ENCODE measurements around the gene AGBL1. TPM values are rescaled to one million over a fixed set of nuclear protein-coding genes. Genes with fewer than 3 reads are reported as not detected.

AGBL1 gene
- total and polyA plus RNA-seq, 4 donors, result not detected

DNA sequence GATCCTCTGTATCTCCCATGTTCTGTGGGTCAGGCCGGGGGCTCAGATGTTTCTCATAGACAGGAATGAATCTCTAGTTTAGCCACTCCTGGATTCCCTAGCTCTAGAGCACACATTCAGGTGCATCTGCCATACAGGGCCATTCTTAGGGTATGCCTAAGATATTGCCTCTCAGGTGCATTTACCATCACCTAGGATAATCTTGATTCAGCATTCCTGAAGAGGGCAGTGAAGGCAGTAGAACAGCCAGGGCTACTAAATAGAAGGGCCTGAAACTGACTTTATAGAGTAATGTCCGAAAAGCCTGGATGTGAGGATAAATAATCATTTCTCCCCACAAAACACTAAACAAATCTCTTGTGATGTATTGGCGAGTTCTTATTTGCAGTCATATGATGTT, 882.0 kb downstream of the AGBL1 start (continued):
- TF ChIP-seq, protein P1, sequence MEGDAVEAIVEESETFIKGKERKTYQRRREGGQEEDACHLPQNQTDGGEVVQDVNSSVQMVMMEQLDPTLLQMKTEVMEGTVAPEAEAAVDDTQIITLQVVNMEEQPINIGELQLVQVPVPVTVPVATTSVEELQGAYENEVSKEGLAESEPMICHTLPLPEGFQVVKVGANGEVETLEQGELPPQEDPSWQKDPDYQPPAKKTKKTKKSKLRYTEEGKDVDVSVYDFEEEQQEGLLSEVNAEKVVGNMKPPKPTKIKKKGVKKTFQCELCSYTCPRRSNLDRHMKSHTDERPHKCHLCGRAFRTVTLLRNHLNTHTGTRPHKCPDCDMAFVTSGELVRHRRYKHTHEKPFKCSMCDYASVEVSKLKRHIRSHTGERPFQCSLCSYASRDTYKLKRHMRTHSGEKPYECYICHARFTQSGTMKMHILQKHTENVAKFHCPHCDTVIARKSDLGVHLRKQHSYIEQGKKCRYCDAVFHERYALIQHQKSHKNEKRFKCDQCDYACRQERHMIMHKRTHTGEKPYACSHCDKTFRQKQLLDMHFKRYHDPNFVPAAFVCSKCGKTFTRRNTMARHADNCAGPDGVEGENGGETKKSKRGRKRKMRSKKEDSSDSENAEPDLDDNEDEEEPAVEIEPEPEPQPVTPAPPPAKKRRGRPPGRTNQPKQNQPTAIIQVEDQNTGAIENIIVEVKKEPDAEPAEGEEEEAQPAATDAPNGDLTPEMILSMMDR (IDR thresholded peaks at IDR 0.05; ENCODE audit: low read depth, low read length, missing input control), result no peak
- no peak for TF ChIP-seq NR2F2 (IDR thresholded peaks at IDR 0.05)
- no peak for TF ChIP-seq GABPA (IDR thresholded peaks at IDR 0.05 in 1 of 2, conservative IDR thresholded peaks at IDR 0.05 in 1 of 2)
- no peak for TF ChIP-seq FOXA2 (IDR thresholded peaks at IDR 0.05)
- TF ChIP-seq RXRA (IDR thresholded peaks at IDR 0.05), result no peak
- no peak for TF ChIP-seq HNF4G (IDR thresholded peaks at IDR 0.05)
- TF ChIP-seq HNF4A (conservative IDR thresholded peaks at IDR 0.05), result no peak
- no peak for TF ChIP-seq YY1 (IDR thresholded peaks at IDR 0.05)

DNA sequence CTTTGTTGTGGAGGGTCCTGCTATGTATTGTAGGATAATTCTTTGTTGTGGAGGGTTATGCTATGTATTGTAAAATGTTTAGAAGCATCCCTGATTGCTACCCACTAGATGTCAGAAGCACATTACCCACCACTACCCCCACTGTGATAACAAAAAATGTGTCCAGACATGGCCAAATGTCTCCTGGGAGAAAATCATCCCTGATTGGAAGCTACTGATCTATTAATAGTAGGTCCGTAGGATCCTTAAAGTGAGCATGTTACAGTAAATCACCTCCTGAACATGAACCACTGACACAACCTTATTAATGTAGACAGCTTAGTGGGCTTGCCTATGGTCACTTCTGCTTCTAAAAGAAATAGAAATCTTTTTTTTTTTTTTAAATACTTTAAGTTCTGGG, 884.6 kb downstream of the AGBL1 start:
- Histone ChIP-seq H3K36me3 (ENCODE audit: control insufficient read depth in 4 of 4, insufficient read depth in 3 of 4, low read depth in 1 of 4, low read length in 3 of 4) (no peaks in the 10 kb centered on the region), H3K9ac (ENCODE audit: low read depth in 1 of 2, low read length in 2 of 2) (no peak overlapping the region), H3K4me3 (ENCODE audit: low read depth in 1 of 3, low read length in 3 of 3) (no peak overlapping the region), H3K27ac (ENCODE audit: low read depth in 1 of 2, low read length in 2 of 2) (no peak overlapping the region), H3K9me3 (ENCODE audit: control insufficient read depth in 4 of 4, low read length in 3 of 4) (no peaks in the 10 kb centered on the region), H3K4me1 (ENCODE audit: control insufficient read depth in 4 of 4, insufficient read depth in 4 of 4, low read length in 3 of 4) (no peaks in the 10 kb centered on the region), H3K27me3 (ENCODE audit: control insufficient read depth in 4 of 4, insufficient read depth in 4 of 4, low read length in 3 of 4) (peaks cover 0 to 2% (median 0%) of the 10 kb centered on the region in 4 donors)
- WGBS, result 81% methylated on average over 1 of the region's 1 CpG
- no peak for DNase-seq (ENCODE audit: low spot score)
- TF ChIP-seq, protein P2, sequence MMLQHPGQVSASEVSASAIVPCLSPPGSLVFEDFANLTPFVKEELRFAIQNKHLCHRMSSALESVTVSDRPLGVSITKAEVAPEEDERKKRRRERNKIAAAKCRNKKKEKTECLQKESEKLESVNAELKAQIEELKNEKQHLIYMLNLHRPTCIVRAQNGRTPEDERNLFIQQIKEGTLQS (IDR thresholded peaks at IDR 0.05), result no peak
- TF ChIP-seq JUND (IDR thresholded peaks at IDR 0.05) (no peak), RXRA (IDR thresholded peaks at IDR 0.05) (no peak), RAD21 (IDR thresholded peaks at IDR 0.05) (no peak), FOXA2 (IDR thresholded peaks at IDR 0.05) (no peak), EGR1 (IDR thresholded peaks at IDR 0.05; ENCODE audit: low read depth in 2 of 2) (no peak)
- TF ChIP-seq, protein P3, sequence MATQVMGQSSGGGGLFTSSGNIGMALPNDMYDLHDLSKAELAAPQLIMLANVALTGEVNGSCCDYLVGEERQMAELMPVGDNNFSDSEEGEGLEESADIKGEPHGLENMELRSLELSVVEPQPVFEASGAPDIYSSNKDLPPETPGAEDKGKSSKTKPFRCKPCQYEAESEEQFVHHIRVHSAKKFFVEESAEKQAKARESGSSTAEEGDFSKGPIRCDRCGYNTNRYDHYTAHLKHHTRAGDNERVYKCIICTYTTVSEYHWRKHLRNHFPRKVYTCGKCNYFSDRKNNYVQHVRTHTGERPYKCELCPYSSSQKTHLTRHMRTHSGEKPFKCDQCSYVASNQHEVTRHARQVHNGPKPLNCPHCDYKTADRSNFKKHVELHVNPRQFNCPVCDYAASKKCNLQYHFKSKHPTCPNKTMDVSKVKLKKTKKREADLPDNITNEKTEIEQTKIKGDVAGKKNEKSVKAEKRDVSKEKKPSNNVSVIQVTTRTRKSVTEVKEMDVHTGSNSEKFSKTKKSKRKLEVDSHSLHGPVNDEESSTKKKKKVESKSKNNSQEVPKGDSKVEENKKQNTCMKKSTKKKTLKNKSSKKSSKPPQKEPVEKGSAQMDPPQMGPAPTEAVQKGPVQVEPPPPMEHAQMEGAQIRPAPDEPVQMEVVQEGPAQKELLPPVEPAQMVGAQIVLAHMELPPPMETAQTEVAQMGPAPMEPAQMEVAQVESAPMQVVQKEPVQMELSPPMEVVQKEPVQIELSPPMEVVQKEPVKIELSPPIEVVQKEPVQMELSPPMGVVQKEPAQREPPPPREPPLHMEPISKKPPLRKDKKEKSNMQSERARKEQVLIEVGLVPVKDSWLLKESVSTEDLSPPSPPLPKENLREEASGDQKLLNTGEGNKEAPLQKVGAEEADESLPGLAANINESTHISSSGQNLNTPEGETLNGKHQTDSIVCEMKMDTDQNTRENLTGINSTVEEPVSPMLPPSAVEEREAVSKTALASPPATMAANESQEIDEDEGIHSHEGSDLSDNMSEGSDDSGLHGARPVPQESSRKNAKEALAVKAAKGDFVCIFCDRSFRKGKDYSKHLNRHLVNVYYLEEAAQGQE (IDR thresholded peaks at IDR 0.05), result no peak

DNA sequence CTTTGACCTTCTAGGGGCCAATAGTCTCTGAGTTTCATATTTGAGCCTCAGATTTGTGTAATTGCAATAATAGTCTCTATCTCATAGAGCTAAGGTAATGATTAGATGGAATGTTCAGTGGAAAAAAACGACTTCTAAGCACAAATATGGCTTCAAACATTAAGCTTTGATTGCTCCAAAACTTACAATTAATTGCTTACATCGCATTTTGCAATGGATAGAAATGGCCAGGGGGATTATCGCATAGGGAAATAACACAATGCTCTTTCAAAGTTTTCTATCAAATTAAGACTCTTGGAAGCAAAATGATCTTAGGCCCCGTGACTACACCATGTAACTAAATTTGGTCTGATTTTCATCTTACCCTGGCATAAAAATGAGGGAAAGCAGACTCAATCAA, 888.6 kb downstream of the AGBL1 start:
- Histone ChIP-seq H3K36me3 (ENCODE audit: control insufficient read depth in 4 of 4, insufficient read depth in 3 of 4, low read depth in 1 of 4, low read length in 3 of 4) (no peaks in the 10 kb centered on the region), H3K4me3 (ENCODE audit: low read depth in 1 of 3, low read length in 3 of 3) (no peak overlapping the region), H3K27ac (ENCODE audit: low read depth in 1 of 2, low read length in 2 of 2) (no peak overlapping the region), H3K27me3 (ENCODE audit: control insufficient read depth in 4 of 4, insufficient read depth in 4 of 4, low read length in 3 of 4) (peaks cover 0 to 2% (median under 1%) of the 10 kb centered on the region in 4 donors), H3K9ac (ENCODE audit: low read depth in 1 of 2, low read length in 2 of 2) (no peak overlapping the region), H3K9me3 (ENCODE audit: control insufficient read depth in 4 of 4, low read length in 3 of 4) (no peaks in the 10 kb centered on the region), H3K4me1 (ENCODE audit: control insufficient read depth in 4 of 4, insufficient read depth in 4 of 4, low read length in 3 of 4) (no peaks in the 10 kb centered on the region)
- WGBS, result 65% methylated on average over 4 of the region's 4 CpGs
- DNase-seq (ENCODE audit: low spot score), result no peak
- TF ChIP-seq GABPA (IDR thresholded peaks at IDR 0.05 in 1 of 2, conservative IDR thresholded peaks at IDR 0.05 in 1 of 2), result no peak
- TF ChIP-seq HNF4G (IDR thresholded peaks at IDR 0.05), result no peak
- TF ChIP-seq HNF4A (conservative IDR thresholded peaks at IDR 0.05), result no peak
- TF ChIP-seq, protein P4, sequence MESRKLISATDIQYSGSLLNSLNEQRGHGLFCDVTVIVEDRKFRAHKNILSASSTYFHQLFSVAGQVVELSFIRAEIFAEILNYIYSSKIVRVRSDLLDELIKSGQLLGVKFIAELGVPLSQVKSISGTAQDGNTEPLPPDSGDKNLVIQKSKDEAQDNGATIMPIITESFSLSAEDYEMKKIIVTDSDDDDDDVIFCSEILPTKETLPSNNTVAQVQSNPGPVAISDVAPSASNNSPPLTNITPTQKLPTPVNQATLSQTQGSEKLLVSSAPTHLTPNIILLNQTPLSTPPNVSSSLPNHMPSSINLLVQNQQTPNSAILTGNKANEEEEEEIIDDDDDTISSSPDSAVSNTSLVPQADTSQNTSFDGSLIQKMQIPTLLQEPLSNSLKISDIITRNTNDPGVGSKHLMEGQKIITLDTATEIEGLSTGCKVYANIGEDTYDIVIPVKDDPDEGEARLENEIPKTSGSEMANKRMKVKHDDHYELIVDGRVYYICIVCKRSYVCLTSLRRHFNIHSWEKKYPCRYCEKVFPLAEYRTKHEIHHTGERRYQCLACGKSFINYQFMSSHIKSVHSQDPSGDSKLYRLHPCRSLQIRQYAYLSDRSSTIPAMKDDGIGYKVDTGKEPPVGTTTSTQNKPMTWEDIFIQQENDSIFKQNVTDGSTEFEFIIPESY (IDR thresholded peaks at IDR 0.05), result no peak
- no peak for TF ChIP-seq RXRA (IDR thresholded peaks at IDR 0.05)
- no peak for TF ChIP-seq JUND (IDR thresholded peaks at IDR 0.05)
- no peak for TF ChIP-seq FOXA1 (IDR thresholded peaks at IDR 0.05)
- TF ChIP-seq YY1 (IDR thresholded peaks at IDR 0.05), result no peak
